Prostate gland (tissue), 2 donors: ENCODE data around the gene CYP4F3. TPM values are rescaled to one million over a fixed set of nuclear protein-coding genes. Genes with fewer than 3 reads are reported as not detected.
A peak's percentile ranks its signal among the peaks of the same experiment; 100 is the strongest.

ENCODE experiments used
- DNase-seq: peaks from one replicate; pipeline ENCODE4 v3.0.0-alpha.2; 2019; ENCODE audit warnings: low spot score
- H3K27ac ChIP-seq, 2 donors: fragments of 200-600 bp; sonication (generic); 2 replicates each; pipeline ENCODE4 v1.5.1; 2017 to 2019
- H3K27me3 ChIP-seq: fragments of 200-600 bp; sonication (generic); replicated peaks from 2 replicates; pipeline ENCODE4 v1.5.1; 2019; ENCODE audit not compliant: insufficient read depth
- H3K36me3 ChIP-seq, 2 donors: fragments of 200-600 bp; sonication (generic); 1 replicate in 1 of 2; 2 replicates in 1 of 2; pipeline versions ENCODE4 v1.5.1 to v1.8.1; 2017 to 2019
- H3K4me1 ChIP-seq: fragments of 200-600 bp; sonication (generic); replicated peaks from 2 replicates; pipeline ENCODE4 v1.5.1; 2019
- H3K4me3 ChIP-seq, 2 donors: fragments of 200-600 bp; sonication (generic); 2 replicates each; pipeline ENCODE4 v1.5.1; 2017 to 2019
- H3K9me3 ChIP-seq: fragments of 200-600 bp; sonication (generic); 2 replicates; pipeline ENCODE4 v1.5.1; 2017
- POLR2A ChIP-seq: fragments of 450-650 bp; IDR thresholded peaks from one replicate; pipeline ENCODE4 v1.6.1; 2016; ENCODE audit warnings: antibody characterized with exemption, mild to moderate bottlenecking
- POLR2AphosphoS5 ChIP-seq: sonication (generic); formaldehyde crosslinking; IDR thresholded peaks from one replicate; pipeline ENCODE4 v1.6.1; 2017; ENCODE audit warnings: antibody characterized with exemption
- WGBS: methylation state at CpG from one replicate; pipeline ENCODE4 v1.1.5; 2018; 5-methylcytosine and 5-hydroxymethylcytosine counted together
- intact Hi-C: fragments of 100-400 bp; cut with DNase I; formaldehyde crosslinking; loops from one replicate; pipeline ENCODE4 v1.14.2; 2022
- total RNA-seq, 2 donors: library from RNA; depleted of rRNA; stranded (reverse); fragments of >200 nt; gene quantifications; one replicate each; pipeline ENCODE4 v1.1.0, GENCODE V29; 2016
- TF ChIP-seq, protein P1 (sequence below), 4 experiments: fragments of 200-600 bp in 2 of 4; fragments of 450-650 bp in 2 of 4; sonication (generic) in 2 of 4; IDR thresholded peaks; 1 replicate in 3 of 4; 2 replicates in 1 of 4; pipeline ENCODE4 v1.5.1; 2016 to 2019; ENCODE audit warnings: antibody characterized with exemption in 4 of 4, mild to moderate bottlenecking in 2 of 4, moderate library complexity in 2 of 4

The CYP4F3 gene
- total RNA-seq, 2 donors from 2014 or later = 0.28 to 2.0 TPM

GRCh38 chr19:15616183-15616582, 24.5 kb upstream of the CYP4F3 start:
- Histone ChIP-seq H3K27ac (no peak overlapping the region), H3K9me3 (no peaks in the 10 kb centered on the region), H3K27me3 (no peaks in the 10 kb centered on the region), H3K4me3 (no peak overlapping the region), H3K36me3 (no peaks in the 10 kb centered on the region), H3K4me1 (no peaks in the 10 kb centered on the region)
- DNase-seq = no peak
- TF ChIP-seq POLR2AphosphoS5 (no peak), POLR2A (no peak)
- TF ChIP-seq, protein P1, sequence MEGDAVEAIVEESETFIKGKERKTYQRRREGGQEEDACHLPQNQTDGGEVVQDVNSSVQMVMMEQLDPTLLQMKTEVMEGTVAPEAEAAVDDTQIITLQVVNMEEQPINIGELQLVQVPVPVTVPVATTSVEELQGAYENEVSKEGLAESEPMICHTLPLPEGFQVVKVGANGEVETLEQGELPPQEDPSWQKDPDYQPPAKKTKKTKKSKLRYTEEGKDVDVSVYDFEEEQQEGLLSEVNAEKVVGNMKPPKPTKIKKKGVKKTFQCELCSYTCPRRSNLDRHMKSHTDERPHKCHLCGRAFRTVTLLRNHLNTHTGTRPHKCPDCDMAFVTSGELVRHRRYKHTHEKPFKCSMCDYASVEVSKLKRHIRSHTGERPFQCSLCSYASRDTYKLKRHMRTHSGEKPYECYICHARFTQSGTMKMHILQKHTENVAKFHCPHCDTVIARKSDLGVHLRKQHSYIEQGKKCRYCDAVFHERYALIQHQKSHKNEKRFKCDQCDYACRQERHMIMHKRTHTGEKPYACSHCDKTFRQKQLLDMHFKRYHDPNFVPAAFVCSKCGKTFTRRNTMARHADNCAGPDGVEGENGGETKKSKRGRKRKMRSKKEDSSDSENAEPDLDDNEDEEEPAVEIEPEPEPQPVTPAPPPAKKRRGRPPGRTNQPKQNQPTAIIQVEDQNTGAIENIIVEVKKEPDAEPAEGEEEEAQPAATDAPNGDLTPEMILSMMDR (IDR thresholded peaks at IDR 0.05) = no peak
- WGBS = 96% methylated on average over 4 of the region's 4 CpGs
- intact Hi-C loops = no loop called here

- H3K27ac ChIP-seq = no peak overlapping the region
- H3K36me3 ChIP-seq = no peaks in the 10 kb centered on the region
- H3K4me3 ChIP-seq = no peak overlapping the region
- H3K4me1 ChIP-seq = no peaks in the 10 kb centered on the region
- TF ChIP-seq, protein P1 (IDR thresholded peaks at IDR 0.05) = no peak
- TF ChIP-seq POLR2AphosphoS5 (no peak), POLR2A (no peak)
- 35% methylated on average over 7 of the region's 7 CpGs for WGBS
- H3K9me3 ChIP-seq = no peaks in the 10 kb centered on the region
- DNase-seq = no peak
- no peaks in the 10 kb centered on the region for H3K27me3 ChIP-seq
- intact Hi-C loops = no loop called here
Measured at GRCh38 chr19:15616627-15617270, 23.9 kb upstream of the CYP4F3 start.

DNA sequence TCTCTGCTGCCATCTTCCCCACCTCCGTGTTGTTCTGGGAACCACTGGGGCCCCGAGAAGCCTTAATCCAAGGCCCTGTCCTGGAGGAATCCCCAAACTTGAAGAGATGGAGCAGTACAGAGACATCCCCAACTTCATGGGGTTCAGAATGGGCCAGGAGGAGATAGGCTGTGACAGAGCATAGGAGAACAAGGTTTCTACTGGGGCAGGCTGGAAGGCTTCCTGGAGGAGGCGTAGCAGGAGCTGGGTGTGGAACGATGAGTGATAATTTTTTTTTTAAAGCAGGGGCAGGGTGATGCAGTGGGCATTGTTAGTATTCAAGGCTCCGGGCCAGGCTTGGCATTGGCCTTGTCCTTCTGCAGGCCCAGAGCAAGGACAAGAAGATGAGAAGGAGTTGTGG, 22.4 kb upstream of the CYP4F3 start:
- Histone ChIP-seq H3K36me3 (no peaks in the 10 kb centered on the region), H3K27ac (no peak overlapping the region), H3K27me3 (no peaks in the 10 kb centered on the region), H3K4me1 (no peaks in the 10 kb centered on the region), H3K4me3 (no peak overlapping the region), H3K9me3 (no peaks in the 10 kb centered on the region)
- no peak for DNase-seq
- WGBS = 71% methylated on average over 4 of the region's 5 CpGs
- TF ChIP-seq POLR2A (no peak), POLR2AphosphoS5 (no peak)
- TF ChIP-seq, protein P1 (IDR thresholded peaks at IDR 0.05) = no peak
- intact Hi-C loops = no loop called here

- DNase-seq = no peak
- TF ChIP-seq, protein P1 (IDR thresholded peaks at IDR 0.05) = no peak
- TF ChIP-seq POLR2A (no peak), POLR2AphosphoS5 (no peak)
- 45% methylated on average over 1 of the region's 1 CpG for WGBS
- H3K9me3 ChIP-seq = no peaks in the 10 kb centered on the region
- no peak overlapping the region for H3K4me3 ChIP-seq
- no peaks in the 10 kb centered on the region for H3K36me3 ChIP-seq
- intact Hi-C loops = loop anchor here (10.0 kb wide), 1 partner anchor 413 kb away; no protein-coding TSS in a partner anchor
- no peaks in the 10 kb centered on the region for H3K27me3 ChIP-seq
- no peak overlapping the region for H3K27ac ChIP-seq
- H3K4me1 ChIP-seq = no peaks in the 10 kb centered on the region
Measured at GRCh38 chr19:15621801-15622200, 18.9 kb upstream of the CYP4F3 start.

DNA sequence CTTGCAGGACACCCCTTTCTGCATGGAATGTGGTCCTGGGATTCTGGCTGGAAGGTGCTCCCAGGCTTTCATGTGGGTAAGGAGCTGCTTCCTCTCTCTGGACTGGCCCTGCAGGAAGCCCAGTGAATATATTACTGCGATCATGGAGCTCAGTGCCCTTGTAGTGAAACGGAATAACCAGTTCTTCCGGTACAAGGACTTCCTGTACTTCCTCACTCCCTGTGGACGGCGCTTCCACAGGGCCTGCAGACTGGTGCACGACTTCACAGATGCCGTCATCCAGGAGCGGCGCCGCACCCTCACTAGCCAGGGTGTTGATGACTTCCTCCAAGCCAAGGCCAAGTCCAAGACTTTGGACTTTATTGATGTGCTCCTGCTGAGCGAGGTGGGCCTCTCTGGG, 17.7 kb upstream of the CYP4F3 start:
- Histone ChIP-seq H3K4me3 (no peak overlapping the region), H3K36me3 (no peaks in the 10 kb centered on the region), H3K9me3 (no peaks in the 10 kb centered on the region), H3K27me3 (no peaks in the 10 kb centered on the region), H3K4me1 (no peaks in the 10 kb centered on the region), H3K27ac (no peak overlapping the region)
- no peak for DNase-seq
- intact Hi-C loops = loop anchor here (10.0 kb wide), 1 partner anchor 412 kb away; no protein-coding TSS in a partner anchor
- TF ChIP-seq POLR2AphosphoS5 (peak; percentile 32), POLR2A (no peak)
- 47% methylated on average over 11 of the region's 11 CpGs for WGBS
